ENCODE results near the gene AMN. TPM values are rescaled to one million over a fixed set of nuclear protein-coding genes. Genes with fewer than 3 reads are reported as not detected.

AMN gene
- total and polyA plus RNA-seq, 2 experiments from 2014 or later, result 0.48 to 1.3 TPM

GRCh38 chr14:102885737-102886447, 36.6 kb upstream of the AMN start:
- no peak overlapping the region for H3K4me3 ChIP-seq
- no peak for TF ChIP-seq CTCF (IDR thresholded peaks at IDR 0.05; ENCODE audit: low read depth, low read length)
- DNase-seq (ENCODE audit: low read depth in 1 of 2, low spot score in 1 of 2), result no peak
- H3K4me1 ChIP-seq (ENCODE audit: low read depth), result no peaks in the 10 kb centered on the region
- H3K27me3 ChIP-seq, result no peaks in the 10 kb centered on the region
- H3K36me3 ChIP-seq, result no peaks in the 10 kb centered on the region
- no peaks in the 10 kb centered on the region for H3K9me3 ChIP-seq (ENCODE audit: low read depth)
- no peak overlapping the region for H3K27ac ChIP-seq

GRCh38 chr14:102888748-102889147, 33.7 kb upstream of the AMN start:
- H3K27me3 ChIP-seq, result no peaks in the 10 kb centered on the region
- no peaks in the 10 kb centered on the region for H3K9me3 ChIP-seq (ENCODE audit: low read depth)
- no peaks in the 10 kb centered on the region for H3K4me1 ChIP-seq (ENCODE audit: low read depth)
- H3K27ac ChIP-seq, result no peak overlapping the region
- H3K4me3 ChIP-seq, result no peak overlapping the region
- H3K36me3 ChIP-seq, result no peaks in the 10 kb centered on the region
- DNase-seq (ENCODE audit: low read depth in 1 of 2, low spot score in 1 of 2), result no peak
- no peak for TF ChIP-seq CTCF (IDR thresholded peaks at IDR 0.05; ENCODE audit: low read depth, low read length)

- no peak for TF ChIP-seq CTCF (IDR thresholded peaks at IDR 0.05; ENCODE audit: low read depth, low read length)
- Histone ChIP-seq H3K27ac (no peak overlapping the region), H3K9me3 (ENCODE audit: low read depth) (no peaks in the 10 kb centered on the region), H3K4me3 (no peak overlapping the region), H3K4me1 (ENCODE audit: low read depth) (no peaks in the 10 kb centered on the region), H3K36me3 (no peaks in the 10 kb centered on the region), H3K27me3 (no peaks in the 10 kb centered on the region)
- no peak for DNase-seq (ENCODE audit: low read depth in 1 of 2, low spot score in 1 of 2)
Observed at GRCh38 chr14:102889615-102890014, 32.8 kb upstream of the AMN start.

- no peak for TF ChIP-seq CTCF (IDR thresholded peaks at IDR 0.05; ENCODE audit: low read depth, low read length)
- no peaks in the 10 kb centered on the region for H3K36me3 ChIP-seq
- H3K4me3 ChIP-seq, result no peak overlapping the region
- H3K27ac ChIP-seq, result no peak overlapping the region
- no peaks in the 10 kb centered on the region for H3K4me1 ChIP-seq (ENCODE audit: low read depth)
- H3K27me3 ChIP-seq, result no peaks in the 10 kb centered on the region
- DNase-seq (ENCODE audit: low read depth in 1 of 2, low spot score in 1 of 2), result no peak
- H3K9me3 ChIP-seq (ENCODE audit: low read depth), result no peaks in the 10 kb centered on the region
Observed at GRCh38 chr14:102891111-102891510, 31.4 kb upstream of the AMN start.

- DNase-seq (ENCODE audit: low read depth in 1 of 2, low spot score in 1 of 2), result peak in 1 of 2 donors; percentile 34
- Histone ChIP-seq H3K27me3 (no peaks in the 10 kb centered on the region), H3K4me1 (ENCODE audit: low read depth) (no peaks in the 10 kb centered on the region), H3K9me3 (ENCODE audit: low read depth) (no peaks in the 10 kb centered on the region), H3K36me3 (no peaks in the 10 kb centered on the region), H3K27ac (no peak overlapping the region), H3K4me3 (no peak overlapping the region)
- no peak for TF ChIP-seq CTCF (IDR thresholded peaks at IDR 0.05; ENCODE audit: low read depth, low read length)
Observed at GRCh38 chr14:102891556-102891955, 30.9 kb upstream of the AMN start.
